ENCODE data around the gene LINGO1.

The LINGO1 gene

DNA sequence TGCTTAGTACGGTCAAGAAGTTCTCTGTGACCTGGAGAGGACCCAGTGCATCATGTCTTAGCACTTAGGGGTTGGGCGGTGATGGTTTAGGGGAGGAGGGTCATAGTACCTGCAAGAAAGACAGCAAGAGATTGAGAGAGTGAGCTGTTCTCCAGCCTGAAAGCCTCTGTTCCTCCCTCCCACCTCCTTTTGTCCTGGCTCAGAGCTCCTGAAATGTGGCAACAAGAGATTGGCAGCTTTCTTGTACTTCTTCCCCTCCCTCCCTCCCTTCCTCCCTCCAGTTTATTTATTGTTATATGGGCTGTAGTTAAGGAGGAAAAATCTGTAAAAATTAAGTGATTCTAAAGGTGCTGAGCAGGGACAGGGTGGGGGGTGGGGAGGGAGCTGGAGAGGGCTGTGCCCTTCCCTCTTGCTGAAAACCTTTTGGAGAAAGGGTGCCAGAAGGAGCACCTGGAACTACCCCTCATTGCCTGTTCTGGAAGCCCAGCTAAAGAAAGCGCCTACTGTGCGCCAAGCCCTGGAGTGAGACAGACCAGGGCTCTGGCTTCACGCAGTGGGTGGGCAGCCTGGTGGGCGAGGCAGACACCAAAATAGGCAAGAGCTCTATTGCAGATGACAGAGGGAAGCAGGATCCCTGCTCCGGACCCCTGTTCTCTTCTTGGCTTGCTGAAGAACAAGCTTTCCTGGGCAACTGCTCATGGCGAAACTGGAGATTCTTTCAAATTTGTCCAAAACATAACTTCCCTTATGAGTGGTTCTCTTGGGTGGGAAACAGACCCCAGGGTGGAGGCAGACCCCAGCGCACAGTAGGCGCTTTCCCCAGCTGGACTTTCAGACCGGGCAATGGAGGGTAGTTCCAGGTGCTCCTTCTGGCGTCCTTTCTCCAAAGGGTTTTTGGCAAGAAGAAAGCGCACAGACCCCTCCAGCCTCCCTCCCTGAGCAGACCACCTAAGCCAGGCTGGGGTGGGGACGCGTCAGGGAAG is 35.6 kb downstream of the LINGO1 start:
- no peak overlapping the region for H3K4me3 ChIP-seq (ENCODE audit: low read depth, low read length)
- TF ChIP-seq, protein P1, sequence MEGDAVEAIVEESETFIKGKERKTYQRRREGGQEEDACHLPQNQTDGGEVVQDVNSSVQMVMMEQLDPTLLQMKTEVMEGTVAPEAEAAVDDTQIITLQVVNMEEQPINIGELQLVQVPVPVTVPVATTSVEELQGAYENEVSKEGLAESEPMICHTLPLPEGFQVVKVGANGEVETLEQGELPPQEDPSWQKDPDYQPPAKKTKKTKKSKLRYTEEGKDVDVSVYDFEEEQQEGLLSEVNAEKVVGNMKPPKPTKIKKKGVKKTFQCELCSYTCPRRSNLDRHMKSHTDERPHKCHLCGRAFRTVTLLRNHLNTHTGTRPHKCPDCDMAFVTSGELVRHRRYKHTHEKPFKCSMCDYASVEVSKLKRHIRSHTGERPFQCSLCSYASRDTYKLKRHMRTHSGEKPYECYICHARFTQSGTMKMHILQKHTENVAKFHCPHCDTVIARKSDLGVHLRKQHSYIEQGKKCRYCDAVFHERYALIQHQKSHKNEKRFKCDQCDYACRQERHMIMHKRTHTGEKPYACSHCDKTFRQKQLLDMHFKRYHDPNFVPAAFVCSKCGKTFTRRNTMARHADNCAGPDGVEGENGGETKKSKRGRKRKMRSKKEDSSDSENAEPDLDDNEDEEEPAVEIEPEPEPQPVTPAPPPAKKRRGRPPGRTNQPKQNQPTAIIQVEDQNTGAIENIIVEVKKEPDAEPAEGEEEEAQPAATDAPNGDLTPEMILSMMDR (IDR thresholded peaks at IDR 0.05; ENCODE audit: low read depth, low read length) = no peak

DNA sequence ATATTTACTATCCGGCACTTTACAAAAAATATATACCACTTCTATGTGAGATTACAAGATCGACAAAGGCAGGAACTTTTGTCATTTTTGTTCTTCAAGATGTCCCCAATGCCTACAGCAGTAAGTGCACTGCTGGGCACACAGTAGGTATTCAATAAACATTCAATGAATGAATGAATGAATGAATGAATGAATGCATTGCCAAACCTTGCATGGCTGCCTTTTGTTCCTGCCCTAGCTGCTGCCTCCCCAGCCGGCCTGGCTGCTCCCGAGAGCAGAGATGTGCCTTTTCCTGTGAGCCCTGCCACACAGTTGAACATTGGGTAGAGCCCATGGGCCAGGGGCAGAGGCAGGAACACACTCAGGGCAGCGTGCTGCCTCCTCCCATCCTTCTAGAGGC is 37.5 kb downstream of the LINGO1 start:
- no peak overlapping the region for H3K4me3 ChIP-seq (ENCODE audit: low read depth, low read length)
- TF ChIP-seq, protein P1 (IDR thresholded peaks at IDR 0.05; ENCODE audit: low read depth, low read length) = no peak

DNA sequence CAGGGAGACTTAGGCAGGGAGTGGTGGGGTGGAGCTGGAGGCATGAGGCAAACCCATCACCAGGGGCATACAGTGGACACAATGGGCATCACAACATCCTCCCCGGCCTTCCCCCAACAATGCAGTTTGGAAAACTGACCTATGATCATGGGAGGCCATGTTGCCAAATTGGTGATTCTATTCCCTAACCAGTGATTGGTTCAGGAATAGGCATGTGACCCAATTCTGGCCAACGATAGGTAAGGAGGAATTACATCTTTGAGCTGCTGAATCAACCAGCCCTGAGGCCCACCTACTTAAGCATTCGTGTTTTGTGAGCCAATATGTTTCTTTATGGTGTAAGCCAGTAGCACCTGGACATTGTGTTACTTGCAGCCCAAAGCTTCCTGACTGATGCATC is 40.0 kb downstream of the LINGO1 start:
- H3K4me3 ChIP-seq (ENCODE audit: low read depth, low read length) = no peak overlapping the region
- TF ChIP-seq, protein P1 (IDR thresholded peaks at IDR 0.05; ENCODE audit: low read depth, low read length) = no peak

DNA sequence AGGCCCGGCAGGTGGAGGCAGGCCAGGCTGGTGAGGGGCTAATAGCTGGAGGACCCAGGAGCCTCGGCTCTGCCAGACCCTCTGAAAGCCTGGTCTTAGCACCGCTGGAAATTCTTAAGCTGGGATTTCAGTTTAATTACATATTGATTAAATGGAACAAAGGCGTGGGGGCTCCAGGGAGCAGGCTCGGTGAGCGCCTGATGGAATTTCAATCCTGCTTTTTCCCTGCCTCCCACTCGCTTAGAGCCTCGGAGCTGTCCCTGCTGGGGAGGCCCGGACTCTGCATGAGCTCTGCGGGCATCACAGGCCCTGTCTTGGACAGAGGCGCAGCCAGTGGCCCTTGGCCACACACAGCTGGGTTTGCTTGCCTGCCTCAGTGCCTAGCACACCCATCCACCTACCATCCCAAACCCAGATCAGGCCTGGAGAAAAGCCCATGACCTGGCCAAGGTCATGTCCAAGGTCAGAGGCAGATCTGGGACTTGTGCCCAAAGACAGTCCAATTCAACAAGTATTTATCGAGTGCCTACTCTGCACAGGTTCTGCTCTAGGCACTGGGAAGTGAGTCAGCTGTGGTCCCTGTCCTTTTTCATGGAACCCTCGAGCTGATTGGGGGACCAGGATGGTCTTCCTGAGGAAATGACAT is 40.6 kb downstream of the LINGO1 start:
- TF ChIP-seq, protein P1 (IDR thresholded peaks at IDR 0.05; ENCODE audit: low read depth, low read length) = no peak
- H3K4me3 ChIP-seq (ENCODE audit: low read depth, low read length) = no peak overlapping the region

DNA sequence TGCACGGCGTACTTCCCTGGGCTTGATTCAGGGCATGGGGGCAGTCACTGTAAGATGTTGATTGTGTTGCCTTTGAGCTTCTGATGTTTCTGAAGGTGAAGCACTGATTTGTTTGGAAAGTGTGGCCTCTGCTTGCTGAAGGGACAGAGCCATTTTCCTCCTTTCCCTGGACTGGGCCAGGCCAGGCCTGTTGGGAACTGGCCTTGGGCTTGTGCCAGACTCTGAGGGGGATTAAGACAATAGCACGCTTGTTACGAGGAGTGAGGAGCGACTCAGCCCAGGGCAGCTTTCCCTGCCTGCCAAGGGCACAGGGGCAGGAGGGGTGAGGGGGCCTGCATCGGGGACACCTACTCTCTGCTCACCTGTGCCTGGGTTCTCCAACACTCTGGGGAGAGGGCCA is 42.9 kb downstream of the LINGO1 start:
- TF ChIP-seq, protein P1 (IDR thresholded peaks at IDR 0.05; ENCODE audit: low read depth, low read length) = no peak
- H3K4me3 ChIP-seq (ENCODE audit: low read depth, low read length) = no peak overlapping the region

DNA sequence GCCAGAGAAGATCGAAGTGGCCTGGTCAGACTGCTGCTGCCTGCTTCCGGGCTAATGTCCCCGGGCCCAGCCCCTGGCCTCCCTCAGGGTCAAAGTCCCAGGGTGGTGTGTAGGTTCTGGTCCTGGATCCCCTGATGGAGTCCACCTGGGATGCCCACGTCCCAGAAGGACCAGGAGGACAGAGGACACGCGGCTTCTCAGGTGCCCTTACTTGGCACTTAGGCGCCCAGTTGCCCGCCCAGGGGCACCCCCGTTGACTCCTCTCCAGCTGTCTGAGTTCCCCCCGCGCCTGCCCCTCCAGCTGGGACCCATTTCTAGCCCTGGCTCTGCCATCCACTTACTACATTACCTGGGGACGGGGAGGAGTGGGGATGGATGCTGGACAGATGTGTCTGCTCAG is 44.6 kb downstream of the LINGO1 start:
- TF ChIP-seq, protein P1 (IDR thresholded peaks at IDR 0.05; ENCODE audit: low read depth, low read length) = no peak
- H3K4me3 ChIP-seq (ENCODE audit: low read depth, low read length) = no peak overlapping the region

DNA sequence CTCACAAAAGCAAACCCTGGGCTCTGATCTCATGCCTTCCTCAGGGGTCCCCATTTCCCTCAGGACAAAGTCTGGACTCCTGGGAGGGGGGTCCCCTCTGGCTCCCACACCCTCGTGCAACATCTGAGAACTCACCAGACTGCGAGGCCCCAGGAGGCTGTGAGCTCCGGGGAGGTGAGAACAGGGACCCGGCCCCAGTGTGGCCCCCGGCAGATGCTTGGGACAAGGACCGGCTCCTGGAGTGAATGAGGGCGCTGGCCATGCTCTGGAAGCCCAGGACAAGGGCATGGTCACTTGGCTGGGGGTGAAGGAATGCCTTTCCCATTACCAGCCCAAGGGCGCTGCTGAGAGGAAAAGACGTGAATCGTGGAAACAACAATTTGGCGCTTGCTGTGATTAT is 48.0 kb downstream of the LINGO1 start:
- H3K4me3 ChIP-seq (ENCODE audit: low read depth, low read length) = no peak overlapping the region
- TF ChIP-seq, protein P1 (IDR thresholded peaks at IDR 0.05; ENCODE audit: low read depth, low read length) = no peak
